GM12878 (cell line): ENCODE results near the gene MCC. TPM values are rescaled to one million over a fixed set of nuclear protein-coding genes. Genes with fewer than 3 reads are reported as not detected.

Experiments used
- ATAC-seq: fragments of 200-7000 bp; cut with Tn5 transposase; 3 replicates; pipeline ENCODE4 v1.9.1; 2020; ENCODE audit warnings: mild to moderate bottlenecking, moderate library complexity
- BruUV-seq: library from RNA; stranded (reverse); fragments of 400-500 nt; replicated peaks from 2 replicates; lab custom pipeline; 2021; lab: Mats Ljungman, UMichigan
- CTCF ChIA-PET: fragments of 300-600 bp; sonication (Branson Sonifier 250); formaldehyde crosslinking; extraction: SDS; loops from one replicate; lab custom pipeline; 2021; ENCODE audit warnings: inconsistent platforms; lab: Yijun Ruan, JAX
- POLR2A ChIA-PET: fragments of 350-600 bp; formaldehyde crosslinking; extraction: SDS; loops from one replicate; lab custom pipeline; 2021; ENCODE audit warnings: inconsistent platforms; lab: Charles Lee
- RAD21 ChIA-PET: fragments of 300-600 bp; sonication (Branson Sonifier 250); formaldehyde crosslinking; loops from one replicate; lab custom pipeline; 2023; ENCODE audit warnings: antibody characterized with exemption; ENCODE audit not compliant: unreplicated experiment; lab: Charles Lee
- SMC1A ChIA-PET: fragments of 300-600 bp; sonication (Branson Sonifier 250); formaldehyde crosslinking; loops from one replicate; lab custom pipeline; 2023; ENCODE audit not compliant: unreplicated experiment, uncharacterized antibody; lab: Charles Lee
- DNase-seq: peaks from one replicate; pipeline ENCODE4 v3.0.0-alpha.2; 2011; ENCODE audit warnings: low read depth, low spot score
- FAIRE-seq: peaks from 3 replicates; lab custom pipeline; 2011; peaks lifted over from hg19 to GRCh38; lab: Jason Lieb, UNC
- H2AFZ ChIP-seq: 2 replicates; pipeline ENCODE4 v1.6.0; 2011; ENCODE audit warnings: low read depth, low read length, control low read depth; ENCODE audit not compliant: control insufficient read depth
- H3K27ac ChIP-seq: 2 replicates; pipeline ENCODE4 v1.5.1; 2011; ENCODE audit warnings: control low read depth; ENCODE audit not compliant: control insufficient read depth, insufficient read depth
- H3K27me3 ChIP-seq, 2 experiments: replicated peaks in 1 of 2; 2 replicates each; pipeline versions ENCODE4 v1.6.0 to v1.6.1; 2011; ENCODE audit warnings: low read length in 1 of 2; ENCODE audit not compliant: control insufficient read depth in 2 of 2, insufficient read depth in 2 of 2
- H3K36me3 ChIP-seq, 2 experiments: 2 replicates each; pipeline ENCODE4 v1.5.1; 2011; ENCODE audit warnings: low read length in 1 of 2; ENCODE audit not compliant: control insufficient read depth in 2 of 2, insufficient read depth in 2 of 2
- H3K4me1 ChIP-seq: 2 replicates; pipeline ENCODE4 v1.6.1; 2011; ENCODE audit warnings: mild to moderate bottlenecking, low read length, moderate library complexity, mixed read lengths; ENCODE audit not compliant: control insufficient read depth, insufficient read depth
- H3K4me2 ChIP-seq: 2 replicates; pipeline ENCODE4 v1.6.0; 2011; ENCODE audit warnings: control low read depth; ENCODE audit not compliant: control insufficient read depth, insufficient read depth
- H3K4me3 ChIP-seq: fragments of 200-600 bp; sonication (generic); 2 replicates; pipeline ENCODE4 v1.5.1; 2016
- H3K79me2 ChIP-seq: 2 replicates; pipeline ENCODE4 v1.6.0; 2011; ENCODE audit warnings: low read length; ENCODE audit not compliant: control insufficient read depth, insufficient read depth
- H3K9ac ChIP-seq: 2 replicates; pipeline ENCODE4 v1.8.0; 2011; ENCODE audit warnings: low read length, control low read depth, mixed read lengths; ENCODE audit not compliant: control insufficient read depth, insufficient read depth
- H3K9me3 ChIP-seq: replicated peaks from 3 replicates; pipeline ENCODE4 v1.5.1; 2011; ENCODE audit warnings: mild to moderate bottlenecking, low read length; ENCODE audit not compliant: control insufficient read depth, insufficient read depth
- H4K20me1 ChIP-seq: 2 replicates; pipeline ENCODE4 v1.6.0; 2011; ENCODE audit not compliant: control insufficient read depth, insufficient read depth
- BHLHE40 ChIP-seq, 2 experiments: fragments of 450-650 bp in 1 of 2; IDR thresholded peaks; 2 replicates each; pipeline ENCODE4 v1.6.1; 2011 to 2017; ENCODE audit warnings: low read depth in 2 of 2, borderline replicate concordance in 1 of 2, improper control_type of control experiment in 1 of 2, low read length in 1 of 2, mild to moderate bottlenecking in 1 of 2
- CBFB ChIP-seq: IDR thresholded peaks from 2 replicates; pipeline ENCODE4 v1.6.1; 2016; ENCODE audit warnings: antibody characterized with exemption, low read depth
- CBX5 ChIP-seq: sonication (generic); IDR thresholded peaks from 2 replicates; pipeline ENCODE4 v1.6.1; 2016; ENCODE audit warnings: low read depth, moderate library complexity, mild to moderate bottlenecking, inconsistent platforms
- CEBPZ ChIP-seq: fragments of 150-350 bp; IDR thresholded peaks from 2 replicates; pipeline ENCODE4 v1.6.1; 2016; ENCODE audit warnings: low read depth, low read length
- EED ChIP-seq: sonication (generic); IDR thresholded peaks from 2 replicates; pipeline ENCODE4 v1.6.1; 2016; ENCODE audit warnings: antibody characterized with exemption, low read depth
- ELK1 ChIP-seq: IDR thresholded peaks from 2 replicates; pipeline ENCODE4 v1.6.1; 2012; ENCODE audit warnings: low read depth, low read length, improper control_type of control experiment
- KDM1A ChIP-seq: fragments of 200-600 bp; sonication (generic); IDR thresholded peaks from 2 replicates; pipeline ENCODE4 v1.6.1; 2016; ENCODE audit warnings: borderline replicate concordance
- MTA2 ChIP-seq: fragments of 450-650 bp; IDR thresholded peaks from 2 replicates; pipeline ENCODE4 v1.6.1; 2016; ENCODE audit warnings: low read depth, mild to moderate bottlenecking, moderate library complexity
- PKNOX1 ChIP-seq: fragments of 450-650 bp; IDR thresholded peaks from 2 replicates; pipeline ENCODE4 v1.6.1; 2016; ENCODE audit warnings: mild to moderate bottlenecking
- PML ChIP-seq: IDR thresholded peaks from 2 replicates; pipeline ENCODE4 v1.6.1; 2012; ENCODE audit warnings: low read length, inconsistent platforms
- POU2F2 ChIP-seq: IDR thresholded peaks from 3 replicates; pipeline ENCODE4 v1.6.1; 2011; ENCODE audit warnings: low read depth, mild to moderate bottlenecking, low read length, borderline replicate concordance
- RAD21 ChIP-seq: IDR thresholded peaks from 2 replicates; pipeline ENCODE4 v1.6.1; 2011; ENCODE audit warnings: mild to moderate bottlenecking, low read depth, low read length, moderate library complexity; ENCODE audit not compliant: insufficient read depth
- RCOR1 ChIP-seq: conservative IDR thresholded peaks from 2 replicates; pipeline ENCODE4 v1.6.1; 2012; ENCODE audit warnings: low read depth, low read length, improper control_type of control experiment
- SREBF2 ChIP-seq: IDR thresholded peaks from 2 replicates; pipeline ENCODE4 v1.6.1; 2012; ENCODE audit warnings: mild to moderate bottlenecking, low read length
- SRF ChIP-seq, 2 experiments: IDR thresholded peaks; 2 replicates each; pipeline ENCODE4 v1.6.1; 2011; ENCODE audit warnings: low read depth in 2 of 2, low read length in 2 of 2, mild to moderate bottlenecking in 1 of 2, moderate library complexity in 1 of 2
- USF2 ChIP-seq: IDR thresholded peaks from 2 replicates; pipeline ENCODE4 v1.6.1; 2011; ENCODE audit warnings: low read depth, low read length, improper control_type of control experiment, borderline replicate concordance
- YBX1 ChIP-seq: fragments of 450-650 bp; IDR thresholded peaks from 2 replicates; pipeline ENCODE4 v1.6.1; 2016; ENCODE audit warnings: antibody characterized with exemption
- ZNF217 ChIP-seq: fragments of 450-650 bp; IDR thresholded peaks from 2 replicates; pipeline ENCODE4 v1.6.1; 2017; ENCODE audit warnings: antibody characterized with exemption, mild to moderate bottlenecking
- ZNF24 ChIP-seq: fragments of 450-650 bp; IDR thresholded peaks from 2 replicates; pipeline ENCODE4 v1.6.1; 2017; ENCODE audit warnings: antibody characterized with exemption, mild to moderate bottlenecking
- ZNF622 ChIP-seq: fragments of 450-650 bp; IDR thresholded peaks from 2 replicates; pipeline ENCODE4 v1.6.1; 2017; ENCODE audit warnings: mild to moderate bottlenecking, inconsistent platforms
- WGBS: methylation state at CpG from one replicate; pipeline ENCODE4 v1.1.6; 2016; ENCODE audit warnings: low lambda C conversion rate; ENCODE audit not compliant: insufficient replicate concordance, insufficient coverage; ENCODE audit errors: missing lambda C conversion rate; 5-methylcytosine and 5-hydroxymethylcytosine counted together
- in situ Hi-C: fragments of 300-500 bp; cut with MboI; formaldehyde crosslinking; loops from 9 replicates; pipeline ENCODE4 v1.14.3; 2018; ENCODE audit warnings: mixed read lengths
- intact Hi-C: fragments of 100-400 bp; cut with micrococcal nuclease; formaldehyde crosslinking; loops from one replicate; pipeline ENCODE4 v1.14.2; 2022; ENCODE audit not compliant: unreplicated experiment
- polyA plus RNA-seq, 11 experiments: library from polyadenylated mRNA; depleted of rRNA in 4 of 11; unstranded in 6 of 11; stranded (reverse) in 5 of 11; fragments of >200 nt; fragmentation: Nextera tagmentation in 4 of 11; fragmentation: Illumina TruSeq in 1 of 11; extraction: Ambion mirVana in 4 of 11; extraction: Trizol in 1 of 11; gene quantifications; 1 replicate in 1 of 11; 2 replicates in 10 of 11; pipeline versions ENCODE4 v1.2.1 to v1.2.3, GENCODE V29; 2011 to 2016; ENCODE audit warnings: inconsistent platforms in 2 of 11, missing spikeins in 2 of 11, low read depth in 1 of 11
- total RNA-seq, 4 experiments: library from RNA; depleted of rRNA in 3 of 4; stranded (reverse); fragments of >200 nt in 3 of 4; fragmentation: Illumina TruSeq in 1 of 4; extraction: Trizol in 1 of 4; gene quantifications; 2 replicates each; pipeline versions ENCODE4 v1.2.1 to v1.2.3, GENCODE V29; 2013 to 2021

The MCC gene
- total and polyA plus RNA-seq, 10 of the 15 experiments (the other 5 are each of a cell fraction or from before 2014, with no cell fraction given) = 0.03 to 0.86 (median 0.16) TPM

- WGBS = 43% methylated on average over 3 of the region's 3 CpGs
- peaks cover 3 to 13% of the 10 kb centered on the region in 2 experiments for H3K27me3 ChIP-seq
- no TSS peak for BruUV-seq
- ATAC-seq = no peak
- POLR2A ChIA-PET = no interaction called here
- H3K4me2 ChIP-seq = no peak overlapping the region
- no peaks in the 10 kb centered on the region for H4K20me1 ChIP-seq
- in situ Hi-C loops (no loop called here), intact Hi-C loops (no loop called here)
- SMC1A ChIA-PET = no interaction called here
- H3K27ac ChIP-seq = no peak overlapping the region
- H3K9me3 ChIP-seq = no peaks in the 10 kb centered on the region; the same call in 2 of the 3 replicates
- H2AFZ ChIP-seq = no peak overlapping the region
- H3K9ac ChIP-seq = no peak overlapping the region
- RAD21 ChIA-PET = no interaction called here
- H3K4me1 ChIP-seq = 0 out of 2 replicates have a peak, but pooled peaks cover 5% of the 10 kb centered on the region
- no peak overlapping the region for H3K4me3 ChIP-seq
- H3K36me3 ChIP-seq = no peaks in the 10 kb centered on the region
- TF ChIP-seq ZNF24 (no peak), CBFB (no peak), POU2F2 (no peak), PKNOX1 (no peak), RAD21 (no peak), SREBF2 (no peak), RCOR1 (no peak), YBX1 (no peak), EED (no peak), KDM1A (no peak), CEBPZ (no peak), ELK1 (no peak), MTA2 (no peak), SRF (IDR thresholded peaks at IDR 0.05; ENCODE audit: low read depth in 2 of 2, low read length in 2 of 2) (no peak), BHLHE40 (IDR thresholded peaks at IDR 0.05; ENCODE audit: borderline replicate concordance in 1 of 2, low read depth in 2 of 2, low read length in 1 of 2) (no peak), ZNF217 (no peak), PML (no peak), USF2 (no peak), ZNF622 (no peak), CBX5 (no peak)
- H3K79me2 ChIP-seq = no peaks in the 10 kb centered on the region
- FAIRE-seq = no peak
- DNase-seq = no peak
- CTCF ChIA-PET = no interaction called here
Observed at GRCh38 chr5:113292462-113292861, 195.8 kb downstream of the MCC start.
